GM18505 (cell line): Measurements from ENCODE around the gene ENO1.
A peak's percentile ranks its signal among the peaks of the same experiment; 100 is the strongest.

Source experiments
- ATAC-seq: cut with Tn5 transposase; IDR thresholded peaks from one replicate; pipeline ENCODE4 v1.9.1; 2021; ENCODE audit not compliant: unreplicated experiment
- POLR2A ChIP-seq: IDR thresholded peaks from 4 replicates; pipeline ENCODE4 v1.6.1; 2011; ENCODE audit warnings: borderline replicate concordance; ENCODE audit not compliant: insufficient read depth, insufficient read length; ENCODE audit errors: extremely low read depth

ENO1 gene

GRCh38 chr1:8871965-8872399 lies 6.5 kb downstream of the ENO1 start:
- no peak for TF ChIP-seq POLR2A
- no peak for ATAC-seq

GRCh38 chr1:8871539-8871935 lies 6.9 kb downstream of the ENO1 start:
- no peak for ATAC-seq
- peak; percentile 35 for TF ChIP-seq POLR2A

GRCh38 chr1:8870616-8871538 lies 7.6 kb downstream of the ENO1 start:
- no peak for TF ChIP-seq POLR2A
- no peak for ATAC-seq

GRCh38 chr1:8870103-8870502 lies 8.4 kb downstream of the ENO1 start:
- ATAC-seq: no peak
- no peak for TF ChIP-seq POLR2A

GRCh38 chr1:8867878-8868567 lies 10.5 kb downstream of the ENO1 start:
- no peak for ATAC-seq
- TF ChIP-seq POLR2A: peak; percentile 14

- TF ChIP-seq POLR2A: peak; percentile 48
- ATAC-seq: no peak
Measured at GRCh38 chr1:8866792-8867415, 11.6 kb downstream of the ENO1 start.

GRCh38 chr1:8866173-8866791 lies 12.2 kb downstream of the ENO1 start:
- no peak for TF ChIP-seq POLR2A
- no peak for ATAC-seq

- peak; percentile 17 for TF ChIP-seq POLR2A
- no peak for ATAC-seq
Measured at GRCh38 chr1:8864713-8865344, 13.7 kb downstream of the ENO1 start.

GRCh38 chr1:8863794-8864233 lies 14.7 kb downstream of the ENO1 start:
- no peak for TF ChIP-seq POLR2A
- ATAC-seq: no peak

GRCh38 chr1:8863138-8863537 lies 15.3 kb downstream of the ENO1 start:
- no peak for ATAC-seq
- peak; percentile 48 for TF ChIP-seq POLR2A

GRCh38 chr1:8862528-8862927 lies 16.0 kb downstream of the ENO1 start:
- TF ChIP-seq POLR2A: no peak
- ATAC-seq: no peak

- no peak for TF ChIP-seq POLR2A
- ATAC-seq: no peak
Measured at GRCh38 chr1:8860738-8861516, 17.6 kb downstream of the ENO1 start.
